Motor neuron (in vitro differentiated cells): ENCODE measurements around the gene HES4. TPM values are rescaled to one million over a fixed set of nuclear protein-coding genes. Genes with fewer than 3 reads are reported as not detected.
"Not testable (repeated sequence)": the region's sequence is repeated elsewhere in the genome, so short reads cannot be mapped to it uniquely, and the experiment has no call there.

ENCODE experiments used
- ATAC-seq, 8 experiments: fragments of 200-7000 bp; cut with Tn5 transposase; replicated peaks in 6 of 8; 2 replicates each; pipeline ENCODE4 v1.8.0; 2021; ENCODE audit warnings: mild to moderate bottlenecking in 8 of 8, moderate library complexity in 8 of 8
- H3K27ac ChIP-seq, 2 donors: fragments of 250-450 bp; sonication (Bioruptor Pico); 2 replicates each; pipeline ENCODE4 v1.9.0; 2021; ENCODE audit warnings: antibody characterized with exemption in 2 of 2, mild to moderate bottlenecking in 2 of 2, moderate library complexity in 1 of 2
- H3K4me1 ChIP-seq, 2 donors: fragments of 250-450 bp; sonication (Bioruptor Pico); replicated peaks in 1 of 2; 2 replicates each; pipeline ENCODE4 v1.6.1; 2021; ENCODE audit warnings: antibody characterized with exemption in 2 of 2, mild to moderate bottlenecking in 2 of 2, moderate library complexity in 1 of 2
- H3K4me3 ChIP-seq, 5 donors: fragments of 250-450 bp; sonication (Bioruptor Pico); 2 replicates each; pipeline ENCODE4 v1.9.0; 2021; ENCODE audit warnings: antibody characterized with exemption in 5 of 5, mild to moderate bottlenecking in 5 of 5, moderate library complexity in 4 of 5
- WGBS, 10 experiments: fragments of 450-650 bp; shearing (Covaris generic); methylation state at CpG; one replicate each; pipeline ENCODE4 v1.0.0; 2022; 5-methylcytosine and 5-hydroxymethylcytosine counted together
- in situ Hi-C, 9 experiments: fragments of 400-800 bp; cut with MboI; loops; one replicate each; pipeline ENCODE4 v1.15.0; 2021; ENCODE audit warnings: low sequenced_read_pairs in 9 of 9, low pct_unique_long_range_greater_than_20kb in 2 of 9; ENCODE audit not compliant: unreplicated experiment in 9 of 9
- total RNA-seq, 8 experiments: library from RNA; unstranded; fragments of 300-600 nt; gene quantifications; 2 replicates each; pipeline versions ENCODE4 v1.2.3 to v1.2.4, GENCODE V29; 2022

Gene HES4
- total RNA-seq, 8 experiments from 2014 or later, result 0.45 to 100 (median 43.1) TPM

GRCh38 chr1:1030867-1031658, 31.2 kb upstream of the HES4 start:
- H3K4me1 ChIP-seq, result peaks cover 54 to 58% of the 10 kb centered on the region in 2 donors
- H3K27ac ChIP-seq, H3K4me3 ChIP-seq: not testable (repeated sequence)
- 40 to 80% (median 67%) methylated on average over 1 of the region's 7 CpGs; no CpG with 5 or more reads in 5 of the 10 experiments for WGBS, 10 experiments
- peak in 2 of 8 experiments; percentile 1 to 9 for ATAC-seq
- in situ Hi-C loops, result loop anchor here in 1 of 9 experiments (10.0 kb wide), 1 partner anchor 84 kb away; the partner anchor contains the start of gene C1orf159

DNA sequence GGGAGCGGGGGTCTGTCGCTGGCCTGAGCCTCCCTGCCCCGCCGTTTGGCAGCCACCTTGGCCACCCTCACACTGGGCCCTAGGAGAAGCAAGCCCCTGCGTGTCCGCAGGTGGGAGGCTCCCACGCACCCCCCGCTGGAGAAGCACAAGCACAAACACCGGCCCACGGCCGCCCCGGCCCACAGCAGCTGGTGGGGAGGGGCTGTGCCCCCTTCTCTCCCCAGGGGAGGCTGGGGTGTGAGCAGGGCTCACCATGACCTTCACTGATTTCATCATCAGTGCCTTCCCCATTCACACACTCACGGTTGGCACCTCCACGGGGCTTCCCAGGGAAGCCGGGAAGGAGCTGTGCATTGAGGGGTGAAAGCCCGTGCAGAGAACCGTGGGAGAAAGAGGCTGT, 27.9 kb upstream of the HES4 start:
- 28 to 80% (median 67%) methylated on average over 2 to 8 of the region's 17 CpGs; no CpG with 5 or more reads in 6 of the 10 experiments for WGBS, 10 experiments
- no peak overlapping the region for H3K4me3 ChIP-seq
- no peak for ATAC-seq
- no peak overlapping the region for H3K27ac ChIP-seq
- peaks cover 52% of the 10 kb centered on the region in 2 donors for H3K4me1 ChIP-seq
- in situ Hi-C loops, result no loop called here

- WGBS, 10 experiments, result 50 to 72% (median 65%) methylated on average over 1 to 7 of the region's 21 CpGs; no CpG with 5 or more reads in 7 of the 10 experiments
- in situ Hi-C loops, result no loop called here
- Histone ChIP-seq H3K27ac (peak overlapping the region in 1 of 2 donors; percentile 6), H3K4me3 (no peak overlapping the region), H3K4me1 (peaks cover 47 to 49% of the 10 kb centered on the region in 2 donors)
- peak in 5 of 8 experiments; percentile 9 to 68 (median 53) for ATAC-seq
Measured at GRCh38 chr1:1026599-1027413, 26.9 kb upstream of the HES4 start.

GRCh38 chr1:1025730-1026129, 25.8 kb upstream of the HES4 start:
- in situ Hi-C loops, result no loop called here
- ATAC-seq, result no peak
- Histone ChIP-seq H3K4me1 (peaks cover 45 to 51% of the 10 kb centered on the region in 2 donors), H3K27ac (no peak overlapping the region), H3K4me3 (no peak overlapping the region)
- WGBS, 10 experiments, result no CpG with 5 or more reads among the region's 10 CpGs

- no peak overlapping the region for H3K4me3 ChIP-seq
- H3K4me1 ChIP-seq, result peaks cover 45 to 51% of the 10 kb centered on the region in 2 donors
- WGBS, 10 experiments, result 80 to 87% methylated on average over 2 to 3 of the region's 31 CpGs; no CpG with 5 or more reads in 8 of the 10 experiments
- ATAC-seq, result no peak
- H3K27ac ChIP-seq, result no peak overlapping the region
- in situ Hi-C loops, result loop anchor here in 2 of 9 experiments (25.0 kb wide), 1 partner anchor 237 kb away; the partner anchor contains the start of gene UBE2J2 (in 2 of the 2)
Measured at GRCh38 chr1:1024771-1025699, 25.1 kb upstream of the HES4 start.

GRCh38 chr1:1024149-1024770, 24.4 kb upstream of the HES4 start:
- in situ Hi-C loops, result loop anchor here in 2 of 9 experiments (25.0 kb wide), 1 partner anchor 238 kb away; the partner anchor contains the start of gene UBE2J2 (in 2 of the 2)
- ATAC-seq, result no peak
- no peak overlapping the region for H3K4me3 ChIP-seq
- H3K4me1 ChIP-seq, result peaks cover 45 to 51% of the 10 kb centered on the region in 2 donors
- 80 to 100% (median 92%) methylated on average over 1 to 4 of the region's 9 CpGs; no CpG with 5 or more reads in 5 of the 10 experiments for WGBS, 10 experiments
- no peak overlapping the region for H3K27ac ChIP-seq

DNA sequence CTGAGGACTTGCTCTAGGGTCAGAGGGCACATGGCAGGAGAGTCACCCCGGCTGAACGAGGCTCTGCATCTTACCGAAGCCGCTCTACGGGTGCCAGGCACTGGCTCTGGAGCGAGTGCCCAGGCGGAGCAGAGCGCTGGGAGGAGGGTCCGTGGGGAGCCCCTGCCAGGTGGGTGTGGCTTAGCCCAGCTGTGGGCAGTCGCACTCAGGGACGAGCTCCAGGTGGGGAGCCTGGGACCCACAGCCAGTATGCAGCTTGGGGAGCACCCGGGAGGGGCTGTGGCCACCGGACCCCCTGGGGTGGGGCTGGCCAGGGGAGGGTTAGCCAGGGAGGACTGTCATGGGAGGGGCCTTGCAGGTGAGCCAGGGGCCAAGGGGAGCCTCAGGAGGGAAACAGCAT, 23.8 kb upstream of the HES4 start:
- Histone ChIP-seq H3K4me1 (peaks cover 49 to 51% of the 10 kb centered on the region in 2 donors), H3K4me3 (no peak overlapping the region), H3K27ac (no peak overlapping the region)
- no peak for ATAC-seq
- in situ Hi-C loops, result loop anchor here in 2 of 9 experiments (25.0 kb wide), 1 partner anchor 239 kb away; the partner anchor contains the start of gene UBE2J2 (in 2 of the 2)
- WGBS, 10 experiments, result 87% methylated on average over 5 of the region's 13 CpGs; no CpG with 5 or more reads in 9 of the 10 experiments

DNA sequence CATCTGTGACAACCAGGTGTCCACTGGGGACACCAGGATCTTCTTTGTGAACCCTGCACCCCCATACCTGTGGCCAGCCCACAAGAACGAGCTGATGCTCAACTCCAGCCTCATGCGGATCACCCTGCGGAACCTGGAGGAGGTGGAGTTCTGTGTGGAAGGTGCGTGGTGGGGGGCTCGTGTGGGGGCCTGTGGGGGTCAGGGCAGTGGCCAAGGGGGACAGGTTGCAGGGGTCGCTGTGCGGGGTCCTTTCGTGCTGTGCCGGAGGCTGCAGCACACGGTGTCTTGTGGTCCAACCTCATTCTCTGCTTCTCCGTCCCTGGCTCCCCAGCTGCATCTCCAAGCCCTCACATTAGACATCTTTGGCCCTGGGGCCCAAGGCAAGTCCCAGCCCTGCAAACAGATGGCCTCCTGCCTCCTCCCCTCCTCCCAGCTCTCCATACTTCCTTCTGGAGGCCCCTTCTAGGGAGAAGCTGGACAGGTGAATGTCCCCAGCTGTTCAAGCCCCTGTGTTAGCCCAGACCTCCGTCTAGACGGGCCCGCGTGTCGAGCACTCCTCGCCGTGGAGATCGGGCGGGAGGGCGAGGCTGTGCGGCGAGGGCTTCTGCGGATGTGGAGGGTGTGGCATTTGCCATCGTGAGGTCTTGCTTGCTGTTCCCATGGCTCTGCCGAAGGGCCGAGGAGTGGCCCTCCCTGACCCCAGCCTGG, 22.6 kb upstream of the HES4 start:
- H3K27ac ChIP-seq, result no peak overlapping the region
- 80 to 94% (median 91%) methylated on average over 1 to 12 of the region's 27 CpGs; no CpG with 5 or more reads in 6 of the 10 experiments for WGBS, 10 experiments
- no peak for ATAC-seq
- no peak overlapping the region for H3K4me3 ChIP-seq
- in situ Hi-C loops, result loop anchor here in 2 of 9 experiments (25.0 kb wide), 1 partner anchor 240 kb away; the partner anchor contains the start of gene UBE2J2 (in 2 of the 2)
- peaks cover 45 to 46% of the 10 kb centered on the region in 2 donors for H3K4me1 ChIP-seq

- Histone ChIP-seq H3K4me3 (peak overlapping the region in 2 of 5 donors; percentile 68 to 75), H3K4me1 (peaks cover 39 to 40% of the 10 kb centered on the region in 2 donors), H3K27ac (no peak overlapping the region)
- no peak for ATAC-seq
- in situ Hi-C loops, result loop anchor here in 2 of 9 experiments (25.0 kb wide), 1 partner anchor 240 kb away; the partner anchor contains the start of gene UBE2J2 (in 2 of the 2)
- 100% methylated on average over 2 to 6 of the region's 10 CpGs; no CpG with 5 or more reads in 8 of the 10 experiments for WGBS, 10 experiments
Measured at GRCh38 chr1:1021920-1022259, 22.0 kb upstream of the HES4 start.

DNA sequence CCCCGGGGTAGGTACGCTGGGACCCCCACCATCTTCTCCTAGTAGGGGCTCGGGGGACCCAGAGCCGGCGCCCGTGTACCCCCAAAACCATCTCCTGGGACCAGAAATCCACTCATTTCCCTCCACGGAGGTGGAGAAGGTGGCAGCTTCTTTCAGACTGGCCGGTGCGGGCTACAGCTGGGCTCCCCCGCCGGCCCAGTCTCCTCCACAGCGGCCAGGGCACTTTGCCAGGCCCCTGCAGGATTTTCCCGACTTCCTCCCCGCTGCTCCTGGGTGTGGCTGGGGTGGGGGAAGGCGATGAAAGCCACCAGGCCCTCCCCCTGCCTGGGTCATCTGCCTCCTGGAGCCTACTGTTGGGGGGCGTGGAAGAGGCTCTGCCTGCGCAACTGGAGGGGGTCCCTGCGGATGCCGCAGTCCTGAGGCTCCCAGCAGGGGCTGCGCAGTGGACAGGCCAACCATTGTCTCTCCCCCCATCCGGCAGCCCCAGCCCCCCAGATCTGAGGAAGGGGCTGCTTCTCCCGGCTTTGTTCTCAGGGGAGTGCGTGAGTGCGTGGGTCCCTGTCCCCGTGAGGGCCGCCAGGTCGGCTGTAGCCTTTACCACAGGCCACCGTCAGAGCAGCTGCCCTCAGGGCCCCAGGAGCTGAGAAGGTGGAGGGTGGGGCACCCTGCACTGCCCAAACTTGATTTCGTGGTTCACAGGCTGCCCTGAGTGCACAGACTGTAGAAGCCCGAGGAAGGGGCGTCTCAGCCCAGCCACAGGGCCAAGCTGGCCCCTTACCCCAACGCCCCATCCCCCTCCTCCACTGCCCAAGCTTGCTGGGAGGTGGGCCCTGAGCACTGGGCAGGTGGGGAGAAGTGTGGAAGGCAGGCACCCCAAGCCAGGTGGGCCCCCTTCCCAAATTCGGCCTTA, 21.4 kb upstream of the HES4 start:
- H3K4me3 ChIP-seq, result peak overlapping the region; percentile 68 to 91 (median 81)
- in situ Hi-C loops, result loop anchor here in 2 of 9 experiments (25.0 kb wide), 1 partner anchor 241 kb away; the partner anchor contains the start of gene UBE2J2 (in 2 of the 2)
- ATAC-seq, result peak; percentile 7 to 56 (median 31)
- H3K4me1 ChIP-seq, result peaks cover 33 to 34% of the 10 kb centered on the region in 2 donors
- H3K27ac ChIP-seq, result peak overlapping the region in 1 of 2 donors; percentile 69
- 3 to 30% (median 13%) methylated on average over 1 to 8 of the region's 33 CpGs; no CpG with 5 or more reads in 6 of the 10 experiments for WGBS, 10 experiments
